GM19395 (cell line): ENCODE measurements around the gene POLR1H.

ENCODE experiments used
- ATAC-seq: cut with Tn5 transposase; IDR thresholded peaks from one replicate; pipeline ENCODE4 v1.9.1; 2021; ENCODE audit warnings: mild to moderate bottlenecking, moderate library complexity; ENCODE audit not compliant: unreplicated experiment

The POLR1H gene

GRCh38 chr6:30061858-30062458 lies 893 bp downstream of the POLR1H start:
- ATAC-seq: peak; percentile 18

DNA sequence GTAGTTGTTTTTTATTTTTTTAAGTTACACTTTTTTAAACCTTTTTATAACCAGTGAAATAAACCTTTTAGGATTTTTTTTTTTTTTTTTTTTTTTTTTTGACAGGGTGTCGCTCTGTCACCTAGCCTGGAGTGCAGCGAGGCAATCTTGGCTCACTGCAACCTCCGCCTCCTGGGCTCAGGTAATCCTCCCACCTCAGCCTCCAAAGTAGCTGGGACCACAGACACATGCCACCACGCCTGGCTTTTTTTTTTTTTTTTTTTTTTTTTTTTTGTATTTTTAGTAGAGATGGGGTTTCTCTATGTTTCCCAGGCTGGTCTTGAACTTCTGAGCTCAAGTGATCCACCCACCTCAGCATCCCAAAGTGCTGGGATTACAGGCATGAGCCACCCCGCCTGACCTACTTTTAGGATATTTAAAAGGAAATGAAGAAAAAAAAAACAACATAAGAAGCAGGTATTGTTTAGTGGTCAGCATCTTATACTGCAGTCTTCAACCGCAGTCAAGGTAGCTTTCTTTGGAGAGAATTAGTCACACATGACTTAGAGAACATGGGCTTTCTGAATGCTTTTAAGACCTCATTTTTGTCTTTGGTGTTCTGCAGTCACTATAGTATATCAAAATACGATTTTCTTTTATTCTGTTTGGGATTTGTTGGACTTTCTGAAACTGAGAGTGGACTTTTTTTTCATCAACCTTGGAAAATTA lies 1.6 kb downstream of the POLR1H start:
- ATAC-seq: no peak

DNA sequence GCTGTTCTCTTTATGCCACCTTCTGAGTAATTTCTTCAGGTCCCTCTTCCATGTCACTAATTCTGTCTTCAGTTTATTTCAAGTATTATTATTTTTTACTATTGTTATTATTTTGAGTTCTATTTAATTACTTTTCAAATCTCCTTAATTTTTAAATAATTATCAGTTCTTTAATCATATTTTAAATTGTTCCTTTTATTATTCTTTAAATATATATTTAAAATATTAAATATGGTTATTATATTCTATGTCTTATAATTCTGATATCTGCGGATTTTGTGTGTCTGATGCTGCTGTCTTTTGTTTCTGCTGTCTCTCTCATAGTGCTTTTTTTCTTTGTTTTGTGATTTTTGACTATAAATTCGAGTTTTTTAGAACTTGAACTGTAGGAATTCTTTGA lies 2.2 kb downstream of the POLR1H start:
- no peak for ATAC-seq

GRCh38 chr6:30066082-30066481 lies 5.0 kb downstream of the POLR1H start:
- no peak for ATAC-seq

DNA sequence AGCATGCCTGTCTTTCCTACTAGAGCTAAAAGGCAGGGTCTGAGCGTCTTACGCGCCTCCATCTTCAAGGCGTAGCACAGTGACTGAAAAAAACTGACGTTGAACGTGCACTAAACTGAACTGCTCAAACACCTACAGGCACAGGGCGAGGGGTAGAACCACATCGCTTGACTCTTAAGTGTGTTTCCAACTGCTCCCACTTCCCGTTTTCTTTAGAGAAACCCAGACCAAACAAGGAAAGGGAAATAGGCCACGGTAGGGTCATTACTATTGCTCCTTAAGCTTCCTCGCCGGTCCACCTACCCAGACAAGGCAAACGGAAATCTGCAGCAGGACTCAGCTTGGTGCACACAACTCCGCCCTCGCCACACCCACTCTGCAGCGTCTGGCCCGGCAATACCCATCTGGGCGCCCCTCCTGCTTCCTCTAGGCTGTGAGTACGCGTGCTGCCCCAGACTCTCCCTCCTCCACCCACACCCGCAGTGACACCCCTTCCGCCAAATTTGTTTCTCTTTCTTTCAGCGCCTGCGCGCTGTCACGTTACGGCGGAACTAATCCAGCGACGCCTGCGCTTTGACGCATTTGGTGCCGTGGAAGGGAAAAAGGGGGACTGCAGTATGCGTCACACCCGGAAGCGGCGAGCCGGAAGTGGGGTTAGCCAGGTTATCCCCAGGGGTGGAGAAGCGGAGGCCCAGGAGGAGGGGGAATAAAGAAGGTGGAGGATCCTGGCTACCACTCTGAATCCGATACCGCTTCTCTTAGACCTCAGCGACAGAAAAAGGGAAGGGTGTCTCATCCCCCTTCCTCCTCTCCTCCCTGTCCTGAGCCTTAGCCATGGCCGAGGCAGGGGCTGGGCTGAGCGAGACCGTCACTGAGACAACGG lies 5.8 kb downstream of the POLR1H start, which contains the start of gene PPP1R11:
PPP1R11 (plus strand) TSS at position 622 of the 883 bp plus-strand sequence; CDS start at position 835, 213 bp downstream.
- ATAC-seq: peak; percentile 96

GRCh38 chr6:30067460-30068139 lies 6.5 kb downstream of the POLR1H start:
- no peak for ATAC-seq

- ATAC-seq: no peak
Observed at GRCh38 chr6:30071081-30071818, 10.2 kb downstream of the POLR1H start.

DNA sequence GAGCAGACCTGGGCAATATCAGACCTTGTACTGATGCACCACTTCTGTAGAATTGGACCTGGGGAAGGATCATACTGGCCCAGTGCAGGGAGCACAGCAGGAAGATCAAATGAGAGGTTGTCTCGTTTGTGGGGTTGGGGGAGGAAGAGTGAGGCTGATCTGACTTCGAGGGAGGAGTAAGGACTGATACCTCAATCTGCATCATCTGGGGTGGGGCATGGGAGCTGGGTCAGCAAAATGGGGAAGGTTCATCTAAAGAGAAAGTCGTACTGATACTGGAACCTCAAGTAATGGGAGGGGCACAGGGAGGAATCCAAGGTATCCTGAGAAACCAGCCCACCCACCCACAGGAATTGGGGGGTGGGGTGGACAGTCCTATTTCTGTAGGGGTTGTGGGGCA lies 10.8 kb downstream of the POLR1H start:
- no peak for ATAC-seq

DNA sequence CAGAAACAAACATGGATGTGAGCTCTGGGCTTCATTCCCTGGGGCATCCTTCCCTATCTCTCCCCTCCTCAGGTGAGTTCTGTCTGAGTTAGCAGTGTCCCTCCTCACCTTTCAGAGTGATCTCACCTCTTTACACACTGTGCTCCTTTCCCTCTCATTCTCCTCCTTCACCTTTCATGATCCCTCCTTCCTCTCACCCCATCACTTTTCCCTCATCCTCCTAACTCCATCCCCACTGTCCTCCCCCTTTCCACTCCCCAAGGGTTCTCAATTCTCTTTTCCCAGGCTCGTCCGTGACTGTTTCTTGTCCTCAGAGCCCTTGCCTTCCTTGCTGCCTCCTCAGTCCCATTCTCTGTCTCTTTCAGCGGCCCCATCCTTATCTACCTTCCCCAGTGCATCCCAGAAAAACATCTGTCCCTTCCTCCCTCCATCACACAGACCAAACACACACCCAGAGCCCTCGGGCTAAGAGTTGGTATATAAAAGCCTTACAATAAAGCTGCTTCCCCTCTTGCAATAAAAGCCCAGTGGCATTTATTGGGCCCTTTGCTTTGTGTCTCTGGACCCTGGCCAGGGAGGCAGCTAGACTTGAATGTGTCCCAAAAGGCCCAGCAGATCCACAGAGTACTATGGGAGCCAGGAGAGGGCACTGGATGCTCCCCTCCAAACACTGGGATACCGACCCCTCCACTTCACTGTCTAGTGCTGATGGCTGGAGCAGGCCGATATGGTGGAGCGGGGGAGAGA lies 12.6 kb downstream of the POLR1H start:
- ATAC-seq: no peak

DNA sequence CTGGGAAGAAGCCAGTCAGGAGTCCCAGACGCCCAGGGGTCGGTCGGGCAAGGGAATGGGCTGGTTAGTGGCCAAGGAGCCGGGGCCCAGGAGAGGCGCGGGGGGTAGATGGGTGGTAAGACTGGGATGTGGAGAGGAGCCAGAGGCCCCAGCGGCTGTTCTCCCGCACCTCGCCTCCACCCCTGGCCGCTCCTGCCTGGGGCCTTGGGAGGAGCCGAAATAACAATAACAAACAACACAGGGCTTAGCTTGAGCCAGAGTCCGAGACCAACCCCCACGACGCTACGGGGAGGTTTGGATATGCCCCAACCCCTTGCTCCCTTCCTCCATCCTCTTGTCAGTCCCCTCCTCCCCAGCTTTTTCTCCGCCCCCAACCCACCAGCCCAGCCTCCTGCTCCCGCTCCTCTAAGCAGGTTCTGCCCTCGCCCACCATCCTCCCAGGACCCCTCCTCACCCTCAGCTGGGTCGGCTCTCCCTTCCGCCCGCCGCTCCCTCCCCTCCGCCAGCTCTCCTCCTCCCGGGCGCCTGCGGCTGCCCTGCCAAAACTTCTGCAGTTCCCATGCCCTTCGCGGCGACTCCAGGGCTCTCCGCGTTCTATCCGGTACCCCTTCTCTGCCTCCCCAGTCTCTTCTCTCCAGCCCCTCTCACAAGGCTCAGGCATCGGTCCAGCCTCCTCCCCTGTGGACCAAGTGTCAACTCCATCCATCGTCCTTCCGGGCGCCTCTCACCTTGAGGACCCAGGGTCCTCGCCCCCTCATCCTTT lies 13.4 kb downstream of the POLR1H start:
- no peak for ATAC-seq

DNA sequence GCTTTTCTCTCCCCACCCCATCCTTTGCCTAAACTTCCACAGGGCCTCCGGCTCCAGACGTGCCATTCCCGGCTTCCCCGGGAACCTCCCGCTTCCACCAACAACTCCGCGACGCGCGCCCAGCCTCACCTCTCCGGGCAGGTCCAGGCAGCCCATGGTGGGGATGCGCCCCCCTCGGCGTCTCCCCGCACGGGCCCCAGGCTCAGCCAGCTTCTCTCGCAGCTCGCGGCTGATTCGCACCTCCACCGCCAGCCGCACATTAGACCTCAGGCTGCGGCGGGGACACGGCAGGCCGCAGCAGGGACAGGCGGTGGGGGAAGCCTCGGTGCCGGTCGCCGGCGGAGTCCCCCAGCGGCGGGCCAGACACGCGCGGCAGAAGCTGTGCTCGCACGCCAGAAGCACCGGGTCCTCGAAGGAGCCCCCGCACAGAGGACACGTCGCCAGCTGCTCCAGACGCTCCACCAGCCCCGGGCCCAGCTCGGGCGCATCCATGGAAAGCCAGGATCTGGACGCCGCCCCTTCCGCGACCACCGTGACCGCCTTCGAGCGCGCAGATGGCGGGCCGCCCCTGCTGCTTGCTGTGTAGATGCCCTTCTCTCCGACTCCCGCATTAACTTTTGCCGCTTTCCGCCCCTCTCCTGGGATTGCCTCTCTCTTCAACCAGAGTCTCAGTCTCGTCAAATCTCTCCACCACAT lies 14.2 kb downstream of the POLR1H start, which contains the start of gene RNF39:
RNF39 (minus strand) TSS at position 676 of the 696 bp plus-strand sequence; CDS start at position 492, 184 bp downstream.
- no peak for ATAC-seq

DNA sequence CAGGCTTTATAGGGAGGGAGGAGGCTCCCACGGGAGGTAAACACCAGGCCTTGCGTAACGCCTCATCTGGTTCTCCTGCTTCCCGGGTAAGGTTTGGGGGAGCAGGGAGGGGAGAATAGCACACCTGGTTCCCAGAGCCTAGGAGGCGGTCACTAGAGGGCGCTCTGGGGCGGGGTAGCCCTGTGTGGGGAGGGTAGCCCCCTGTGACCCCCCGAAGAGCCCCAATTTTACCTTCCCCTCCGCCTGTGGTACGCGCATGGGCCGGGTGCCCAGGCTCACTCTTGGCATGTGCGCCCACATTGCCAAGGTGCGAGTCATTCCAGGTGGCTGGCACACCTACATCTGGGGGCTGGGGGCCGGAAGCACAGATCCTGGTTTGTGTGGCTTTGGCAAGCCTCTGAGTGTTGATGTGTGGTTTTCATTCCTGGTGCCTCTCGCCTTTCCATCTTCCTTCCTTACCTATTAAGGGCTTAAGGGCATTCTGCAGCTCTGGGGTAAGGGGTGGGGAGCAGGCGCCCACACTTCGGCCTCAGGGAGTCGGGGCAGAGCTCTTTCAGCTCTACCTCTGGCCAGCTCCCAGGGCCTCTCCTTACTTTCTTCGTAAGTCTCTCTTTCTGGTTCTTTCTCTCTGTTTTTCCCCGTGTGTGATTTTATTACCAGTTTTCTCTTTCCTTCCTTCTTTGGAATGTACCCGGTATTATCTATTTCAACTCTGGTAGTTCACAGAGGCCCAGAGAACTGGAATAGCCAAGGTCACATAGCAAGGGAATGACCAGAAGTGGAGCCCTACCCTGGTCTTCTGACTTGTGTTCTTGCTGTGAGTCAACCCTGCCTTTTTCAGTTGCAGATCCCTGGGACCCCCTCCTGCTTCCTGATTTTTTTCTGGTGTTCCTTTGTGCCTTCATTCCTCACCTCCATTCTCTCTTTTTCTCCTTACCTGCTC lies 15.0 kb downstream of the POLR1H start:
- ATAC-seq: no peak

GRCh38 chr6:30077218-30077617 lies 16.2 kb downstream of the POLR1H start:
- ATAC-seq: no peak

- no peak for ATAC-seq
Observed at GRCh38 chr6:30087876-30088275, 26.8 kb downstream of the POLR1H start.

- no peak for ATAC-seq
Observed at GRCh38 chr6:30091577-30092381, 30.7 kb downstream of the POLR1H start.

DNA sequence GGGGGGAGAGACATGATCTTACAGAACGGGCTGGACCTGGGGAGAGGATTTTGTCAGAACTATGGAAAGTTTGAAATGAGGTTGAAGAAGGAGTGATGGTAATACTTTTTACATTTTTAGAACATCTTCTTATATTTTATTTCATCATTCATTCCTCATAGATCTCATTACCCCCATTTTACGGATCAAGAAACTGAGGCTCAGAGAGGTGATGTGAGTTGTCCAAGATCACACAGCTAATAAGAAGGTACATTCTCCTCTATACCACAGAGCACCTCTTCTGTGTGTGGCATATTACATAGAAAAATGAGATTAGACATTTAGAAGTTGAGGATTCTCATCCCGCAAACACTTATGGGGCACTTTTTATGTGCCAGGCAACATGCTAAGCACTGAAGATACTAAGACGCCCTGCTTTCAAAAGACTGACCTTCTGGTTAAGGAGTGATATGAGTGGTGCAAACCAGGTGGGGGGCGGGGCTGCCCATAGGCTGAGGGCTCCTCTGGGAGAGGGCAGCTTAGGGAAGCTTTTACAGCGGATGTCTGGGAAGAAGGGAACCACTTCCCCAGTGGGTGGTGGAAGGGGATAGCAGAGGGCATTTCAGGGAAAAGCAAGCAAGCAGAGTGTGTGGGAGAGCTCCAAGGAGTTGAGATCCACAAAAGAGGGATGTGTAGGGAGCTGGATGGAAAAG lies 31.9 kb downstream of the POLR1H start:
- no peak for ATAC-seq
